Measurements from ENCODE around the gene ZNF771. TPM values are rescaled to one million over a fixed set of nuclear protein-coding genes. Genes with fewer than 3 reads are reported as not detected.
A peak's percentile ranks its signal among the peaks of the same experiment; 100 is the strongest.

Gene ZNF771
- total RNA-seq, 4 donors from 2014 or later, result 35.8 to 48.2 (median 43.0) TPM

DNA sequence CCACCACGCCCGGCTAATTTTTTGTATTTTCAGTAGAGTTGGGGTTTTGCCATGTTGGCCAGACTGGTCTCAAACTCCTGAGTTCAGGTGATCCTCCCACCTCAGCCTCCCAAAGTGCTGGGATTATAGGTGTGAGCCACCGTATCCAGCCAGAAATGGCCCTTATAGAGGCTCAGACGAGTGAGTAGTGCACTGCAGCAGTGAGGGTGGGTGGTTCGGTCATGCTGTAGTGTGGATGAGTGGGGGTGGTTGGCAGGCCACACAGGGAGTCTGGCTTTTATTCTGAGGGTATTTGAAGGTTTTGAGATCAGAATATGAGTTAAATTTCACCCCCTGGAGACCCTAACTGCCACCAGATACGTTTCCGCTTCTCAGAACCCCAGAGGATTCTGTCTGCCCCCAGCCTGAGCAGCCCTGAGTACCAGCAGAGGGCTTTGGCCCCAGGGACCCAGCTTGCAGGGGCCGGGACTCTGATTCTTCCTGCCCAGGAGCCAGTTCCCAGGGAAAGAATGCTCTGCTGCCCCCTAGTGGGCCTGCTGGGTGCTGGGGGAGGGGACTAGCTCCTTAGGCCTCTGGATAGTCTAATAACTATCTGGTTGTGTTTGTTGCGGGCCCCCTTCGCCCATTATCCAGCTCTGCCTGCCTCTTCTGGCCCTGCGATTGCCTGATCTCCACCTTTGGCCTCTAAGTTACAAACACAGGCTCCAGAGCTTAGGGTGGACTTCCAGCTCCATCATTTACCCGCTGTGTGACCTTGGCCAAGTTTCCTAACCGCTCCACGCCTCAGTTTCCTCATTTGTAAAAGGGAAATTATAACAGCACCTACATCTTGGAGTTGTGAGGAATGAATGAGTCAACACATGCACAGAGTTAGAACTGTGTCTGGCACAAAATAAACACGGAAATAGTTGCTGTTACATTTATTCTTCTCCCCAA lies 2.0 kb downstream of the ZNF771 start:
- DNase-seq (ENCODE audit: low spot score in 2 of 2), result peak; percentile 83 to 93
- Histone ChIP-seq H3K36me3 (peaks cover 0 to 35% (median 0%) of the 10 kb centered on the region in 3 donors), H3K27ac (peak overlapping the region in 2 of 4 donors; percentile 74 to 96), H3K4me3 (peak overlapping the region in 1 of 4 donors; percentile 3), H3K4me1 (peaks cover 0 to 33% (median 13%) of the 10 kb centered on the region in 4 donors), H3K9me3 (no peaks in the 10 kb centered on the region), H3K27me3 (no peaks in the 10 kb centered on the region)
- WGBS, 2 donors, result 36 to 44% methylated on average over 14 to 15 of the region's 15 CpGs
- TF ChIP-seq EP300 (IDR thresholded peaks at IDR 0.05) (peak in 1 of 2 donors; percentile 43), POLR2A (IDR thresholded peaks at IDR 0.05) (no peak)
- TF ChIP-seq, protein P1, sequence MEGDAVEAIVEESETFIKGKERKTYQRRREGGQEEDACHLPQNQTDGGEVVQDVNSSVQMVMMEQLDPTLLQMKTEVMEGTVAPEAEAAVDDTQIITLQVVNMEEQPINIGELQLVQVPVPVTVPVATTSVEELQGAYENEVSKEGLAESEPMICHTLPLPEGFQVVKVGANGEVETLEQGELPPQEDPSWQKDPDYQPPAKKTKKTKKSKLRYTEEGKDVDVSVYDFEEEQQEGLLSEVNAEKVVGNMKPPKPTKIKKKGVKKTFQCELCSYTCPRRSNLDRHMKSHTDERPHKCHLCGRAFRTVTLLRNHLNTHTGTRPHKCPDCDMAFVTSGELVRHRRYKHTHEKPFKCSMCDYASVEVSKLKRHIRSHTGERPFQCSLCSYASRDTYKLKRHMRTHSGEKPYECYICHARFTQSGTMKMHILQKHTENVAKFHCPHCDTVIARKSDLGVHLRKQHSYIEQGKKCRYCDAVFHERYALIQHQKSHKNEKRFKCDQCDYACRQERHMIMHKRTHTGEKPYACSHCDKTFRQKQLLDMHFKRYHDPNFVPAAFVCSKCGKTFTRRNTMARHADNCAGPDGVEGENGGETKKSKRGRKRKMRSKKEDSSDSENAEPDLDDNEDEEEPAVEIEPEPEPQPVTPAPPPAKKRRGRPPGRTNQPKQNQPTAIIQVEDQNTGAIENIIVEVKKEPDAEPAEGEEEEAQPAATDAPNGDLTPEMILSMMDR (IDR thresholded peaks at IDR 0.05), result peak; percentile 91 to 95 (median 93)

DNA sequence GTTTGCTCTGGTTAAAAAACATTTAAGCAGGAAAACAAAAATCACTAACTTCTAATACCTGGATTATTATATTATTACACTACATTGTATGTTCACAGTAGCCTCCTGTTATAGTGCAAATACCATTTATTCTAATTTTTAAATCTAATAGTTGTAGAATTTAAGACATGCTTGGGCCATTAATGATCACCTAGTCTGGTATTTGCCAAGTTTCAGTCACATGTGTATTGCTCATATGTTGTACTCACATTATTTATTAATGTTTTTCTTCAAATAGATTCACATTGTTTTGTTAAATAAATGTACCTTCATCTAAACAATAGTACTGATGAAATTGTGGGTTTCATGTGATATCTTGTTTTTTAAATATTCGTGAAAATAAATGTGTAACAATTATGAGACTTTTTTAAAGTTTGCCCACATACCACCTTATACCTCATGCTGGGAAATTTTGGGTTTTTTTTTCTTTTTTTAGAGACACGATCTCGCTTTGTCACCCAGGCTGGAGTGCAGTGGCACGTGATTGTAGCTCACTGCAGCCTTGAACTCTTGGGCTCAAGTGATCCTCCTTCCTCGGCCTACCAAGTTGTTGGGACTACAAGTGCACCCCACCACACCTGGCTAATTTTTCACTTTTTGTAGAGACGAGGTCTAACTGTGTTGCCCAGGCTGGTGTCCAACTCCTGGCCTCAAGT lies 5.9 kb downstream of the ZNF771 start:
- no peak overlapping the region for H3K27ac ChIP-seq
- no peaks in the 10 kb centered on the region for H3K9me3 ChIP-seq
- TF ChIP-seq EP300 (IDR thresholded peaks at IDR 0.05), result no peak
- TF ChIP-seq POLR2A (IDR thresholded peaks at IDR 0.05), result no peak
- TF ChIP-seq, protein P1 (IDR thresholded peaks at IDR 0.05), result no peak
- peaks cover 0 to 31% (median 11%) of the 10 kb centered on the region in 4 donors for H3K4me1 ChIP-seq
- H3K4me3 ChIP-seq, result no peak overlapping the region
- no peaks in the 10 kb centered on the region for H3K27me3 ChIP-seq
- 85 to 86% methylated on average over 6 of the region's 6 CpGs for WGBS, 2 donors
- no peak for DNase-seq (ENCODE audit: low spot score in 2 of 2)
- peaks cover 0 to 37% (median 0%) of the 10 kb centered on the region in 3 donors for H3K36me3 ChIP-seq

DNA sequence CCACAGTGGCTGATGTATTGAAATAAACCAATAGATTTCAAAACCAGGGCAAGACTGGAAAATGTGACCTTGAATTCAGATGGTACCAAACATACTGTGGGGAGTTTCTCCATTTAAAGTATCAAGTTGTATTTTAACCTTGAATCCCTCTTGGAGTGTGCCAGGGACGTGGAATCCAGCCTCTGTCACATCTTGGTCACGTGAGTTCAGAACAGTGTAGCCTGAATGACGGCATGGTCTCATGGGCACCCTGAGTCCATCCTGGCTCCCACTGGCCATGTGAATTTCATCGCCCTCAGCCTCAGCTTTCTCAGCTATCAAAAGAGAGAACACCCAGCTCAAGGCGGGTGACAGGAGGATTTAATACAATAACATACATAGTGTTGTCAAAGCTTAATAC lies 6.8 kb downstream of the ZNF771 start:
- 84 to 86% methylated on average over 5 of the region's 5 CpGs for WGBS, 2 donors
- TF ChIP-seq EP300 (IDR thresholded peaks at IDR 0.05) (no peak), POLR2A (IDR thresholded peaks at IDR 0.05) (no peak)
- TF ChIP-seq, protein P1 (IDR thresholded peaks at IDR 0.05), result no peak
- DNase-seq (ENCODE audit: low spot score in 2 of 2), result no peak

DNA sequence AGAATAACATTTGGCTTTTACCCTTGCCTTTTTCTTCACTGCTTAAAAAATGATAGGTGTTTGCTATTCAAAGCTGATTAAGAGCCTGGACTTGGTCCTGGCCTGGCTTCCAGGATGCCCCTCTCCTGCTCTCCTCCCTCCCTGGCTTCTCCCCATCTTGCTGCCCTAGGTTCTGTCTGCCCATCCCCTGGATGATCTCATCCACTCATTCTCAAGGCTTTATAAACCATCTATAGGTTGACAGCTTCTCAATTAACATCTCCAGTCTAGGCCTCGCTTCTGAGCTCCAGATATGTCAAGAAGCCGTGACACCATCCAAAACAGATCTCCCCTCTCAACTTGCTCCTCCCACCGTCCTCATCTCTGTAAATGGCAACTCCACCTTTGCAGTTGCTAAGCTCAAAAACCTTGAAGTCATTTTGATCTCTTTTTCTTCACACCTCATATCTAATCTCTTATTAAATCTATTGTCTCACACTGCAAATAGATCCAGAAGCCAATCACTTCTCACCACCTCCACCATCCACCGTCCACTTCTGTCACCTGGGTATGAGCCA lies 8.7 kb downstream of the ZNF771 start:
- no peak for DNase-seq (ENCODE audit: low spot score in 2 of 2)

More for the DNA sequence above, 6.8 kb downstream of the ZNF771 start:
- H3K27ac ChIP-seq, result no peak overlapping the region
- H3K4me3 ChIP-seq, result no peak overlapping the region
- no peaks in the 10 kb centered on the region for H3K9me3 ChIP-seq
- H3K4me1 ChIP-seq, result peaks cover 0 to 25% (median 3%) of the 10 kb centered on the region in 4 donors
- H3K36me3 ChIP-seq, result peaks cover 0 to 37% (median 0%) of the 10 kb centered on the region in 3 donors
- no peaks in the 10 kb centered on the region for H3K27me3 ChIP-seq

More for the DNA sequence above, 8.7 kb downstream of the ZNF771 start:
- peaks cover 0 to 43% (median 0%) of the 10 kb centered on the region in 3 donors for H3K36me3 ChIP-seq
- WGBS, 2 donors, result 91 to 95% methylated on average over 4 of the region's 4 CpGs
- H3K27me3 ChIP-seq, result no peaks in the 10 kb centered on the region
- no peak overlapping the region for H3K27ac ChIP-seq
- TF ChIP-seq POLR2A (IDR thresholded peaks at IDR 0.05), result no peak
- TF ChIP-seq EP300 (IDR thresholded peaks at IDR 0.05), result no peak
- TF ChIP-seq, protein P1 (IDR thresholded peaks at IDR 0.05), result no peak
- no peak overlapping the region for H3K4me3 ChIP-seq
- peaks cover 0 to 11% (median 0%) of the 10 kb centered on the region in 4 donors for H3K4me1 ChIP-seq
- no peaks in the 10 kb centered on the region for H3K9me3 ChIP-seq
